Thyroid gland (tissue), 4 donors: ENCODE results near the gene RAB20. TPM values are rescaled to one million over a fixed set of nuclear protein-coding genes. Genes with fewer than 3 reads are reported as not detected.
"Not testable (repeated sequence)": the region's sequence is repeated elsewhere in the genome, so short reads cannot be mapped to it uniquely, and the experiment has no call there.

ENCODE experiments used
- DNase-seq, 2 donors: peaks; one replicate each; pipeline ENCODE4 v3.0.0-alpha.2; 2019
- H3K27ac ChIP-seq, 3 donors: fragments of 200-600 bp; sonication (generic); 1 replicate in 2 of 3; 2 replicates in 1 of 3; pipeline ENCODE4 v1.5.1; 2016 to 2019; ENCODE audit warnings: mild to moderate bottlenecking in 1 of 3, moderate library complexity in 1 of 3
- H3K27me3 ChIP-seq: fragments of 200-600 bp; sonication (generic); one replicate; pipeline ENCODE4 v1.5.1; 2019
- H3K36me3 ChIP-seq, 2 donors: fragments of 200-600 bp; sonication (generic); one replicate each; pipeline ENCODE4 v1.5.1; 2016 to 2019
- H3K4me1 ChIP-seq, 2 donors: fragments of 200-600 bp; sonication (generic); one replicate each; pipeline ENCODE4 v1.5.1; 2017 to 2019
- H3K4me3 ChIP-seq, 3 donors: fragments of 200-600 bp; sonication (generic); replicated peaks in 1 of 3; 1 replicate in 2 of 3; 2 replicates in 1 of 3; pipeline ENCODE4 v1.5.1; 2016; ENCODE audit warnings: mild to moderate bottlenecking in 1 of 3
- H3K9me3 ChIP-seq: fragments of 200-600 bp; sonication (generic); one replicate; pipeline ENCODE4 v1.5.1; 2017
- POLR2A ChIP-seq, 2 donors: fragments of 450-650 bp; IDR thresholded peaks; one replicate each; pipeline ENCODE4 v1.6.1; 2017; ENCODE audit warnings: antibody characterized with exemption in 2 of 2, mild to moderate bottlenecking in 2 of 2, moderate library complexity in 1 of 2
- WGBS, 2 donors: methylation state at CpG; one replicate each; pipeline ENCODE4 v1.1.5; 2017; 5-methylcytosine and 5-hydroxymethylcytosine counted together
- intact Hi-C: fragments of 100-400 bp; cut with DNase I; formaldehyde crosslinking; loops from one replicate; pipeline ENCODE4 v1.15.1; 2023
- total RNA-seq, 4 donors: library from RNA; depleted of rRNA; stranded (reverse); fragments of >200 nt; gene quantifications; one replicate each; pipeline ENCODE4 v1.2.3, GENCODE V29; 2016
- TF ChIP-seq, protein P1 (sequence below), 6 experiments: fragments of 200-600 bp in 3 of 6; fragments of 450-650 bp in 3 of 6; sonication (generic) in 3 of 6; IDR thresholded peaks; one replicate each; pipeline ENCODE4 v1.5.1; 2016 to 2019; ENCODE audit warnings: antibody characterized with exemption in 6 of 6, mild to moderate bottlenecking in 2 of 6, inconsistent platforms in 1 of 6, moderate library complexity in 1 of 6

RAB20 gene, protein sequence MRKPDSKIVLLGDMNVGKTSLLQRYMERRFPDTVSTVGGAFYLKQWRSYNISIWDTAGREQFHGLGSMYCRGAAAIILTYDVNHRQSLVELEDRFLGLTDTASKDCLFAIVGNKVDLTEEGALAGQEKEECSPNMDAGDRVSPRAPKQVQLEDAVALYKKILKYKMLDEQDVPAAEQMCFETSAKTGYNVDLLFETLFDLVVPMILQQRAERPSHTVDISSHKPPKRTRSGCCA
- total RNA-seq: 10 to 100 TPM; 21.0 to 60.5 (median 43.5) TPM

DNA sequence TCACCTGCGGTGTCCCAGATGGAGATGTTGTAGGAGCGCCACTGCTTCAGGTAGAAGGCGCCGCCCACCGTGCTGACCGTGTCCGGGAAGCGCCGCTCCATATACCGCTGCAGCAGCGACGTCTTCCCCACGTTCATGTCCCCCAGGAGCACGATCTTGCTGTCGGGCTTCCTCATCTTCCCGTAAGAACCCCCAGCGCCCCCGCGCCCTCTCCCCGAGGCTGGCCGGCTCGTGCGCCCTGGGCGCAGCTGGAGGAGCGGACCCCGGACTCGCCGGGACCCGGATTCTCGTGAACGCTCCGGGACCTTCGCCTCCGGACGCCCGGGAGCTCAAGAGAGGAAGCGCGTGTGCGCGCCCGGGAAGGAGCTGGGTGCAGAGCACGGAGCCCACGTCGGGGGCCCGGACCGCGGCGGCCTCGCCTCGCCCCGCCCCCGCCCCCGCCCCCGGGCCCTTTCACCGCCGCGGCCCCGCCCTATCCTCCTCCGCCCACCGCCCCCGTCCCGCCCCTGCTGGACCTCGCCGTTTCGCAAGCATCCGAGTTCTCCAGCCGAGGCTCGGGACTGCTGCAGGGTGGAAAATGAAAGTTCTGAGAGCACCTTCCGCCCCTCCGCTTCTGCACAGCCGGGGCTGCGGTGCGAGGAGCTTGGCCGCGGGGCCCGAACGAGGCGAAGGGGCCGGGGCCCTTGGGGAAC is at the start of gene RAB20:
Gene RAB20, minus strand, starts transcription at position 379 of the 692 bp plus-strand sequence. Its CDS starts 203 bp downstream, at position 176.
- TF ChIP-seq POLR2A (IDR thresholded peaks at IDR 0.05): peak; percentile 78 to 85
- TF ChIP-seq, protein P1, sequence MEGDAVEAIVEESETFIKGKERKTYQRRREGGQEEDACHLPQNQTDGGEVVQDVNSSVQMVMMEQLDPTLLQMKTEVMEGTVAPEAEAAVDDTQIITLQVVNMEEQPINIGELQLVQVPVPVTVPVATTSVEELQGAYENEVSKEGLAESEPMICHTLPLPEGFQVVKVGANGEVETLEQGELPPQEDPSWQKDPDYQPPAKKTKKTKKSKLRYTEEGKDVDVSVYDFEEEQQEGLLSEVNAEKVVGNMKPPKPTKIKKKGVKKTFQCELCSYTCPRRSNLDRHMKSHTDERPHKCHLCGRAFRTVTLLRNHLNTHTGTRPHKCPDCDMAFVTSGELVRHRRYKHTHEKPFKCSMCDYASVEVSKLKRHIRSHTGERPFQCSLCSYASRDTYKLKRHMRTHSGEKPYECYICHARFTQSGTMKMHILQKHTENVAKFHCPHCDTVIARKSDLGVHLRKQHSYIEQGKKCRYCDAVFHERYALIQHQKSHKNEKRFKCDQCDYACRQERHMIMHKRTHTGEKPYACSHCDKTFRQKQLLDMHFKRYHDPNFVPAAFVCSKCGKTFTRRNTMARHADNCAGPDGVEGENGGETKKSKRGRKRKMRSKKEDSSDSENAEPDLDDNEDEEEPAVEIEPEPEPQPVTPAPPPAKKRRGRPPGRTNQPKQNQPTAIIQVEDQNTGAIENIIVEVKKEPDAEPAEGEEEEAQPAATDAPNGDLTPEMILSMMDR (IDR thresholded peaks at IDR 0.05): no peak
- Histone ChIP-seq H3K4me1 (peaks cover 52 to 65% of the 10 kb centered on the region in 2 donors), H3K27me3 (no peaks in the 10 kb centered on the region), H3K36me3 (no peaks in the 10 kb centered on the region), H3K27ac (peak within 1 kb of the TSS; percentile 96 to 100 (median 98)), H3K4me3 (peak within 1 kb of the TSS; percentile 46 to 93 (median 74)), H3K9me3 (no peaks in the 10 kb centered on the region)
- 0 to 3% methylated on average over 8 to 18 of the region's 79 CpGs for WGBS, 2 donors
- intact Hi-C loops: loop anchor here (2.0 to 10.0 kb wide), 2 partner anchors 33 to 57 kb away; no protein-coding TSS in a partner anchor
- peak; percentile 89 to 91 for DNase-seq

DNA sequence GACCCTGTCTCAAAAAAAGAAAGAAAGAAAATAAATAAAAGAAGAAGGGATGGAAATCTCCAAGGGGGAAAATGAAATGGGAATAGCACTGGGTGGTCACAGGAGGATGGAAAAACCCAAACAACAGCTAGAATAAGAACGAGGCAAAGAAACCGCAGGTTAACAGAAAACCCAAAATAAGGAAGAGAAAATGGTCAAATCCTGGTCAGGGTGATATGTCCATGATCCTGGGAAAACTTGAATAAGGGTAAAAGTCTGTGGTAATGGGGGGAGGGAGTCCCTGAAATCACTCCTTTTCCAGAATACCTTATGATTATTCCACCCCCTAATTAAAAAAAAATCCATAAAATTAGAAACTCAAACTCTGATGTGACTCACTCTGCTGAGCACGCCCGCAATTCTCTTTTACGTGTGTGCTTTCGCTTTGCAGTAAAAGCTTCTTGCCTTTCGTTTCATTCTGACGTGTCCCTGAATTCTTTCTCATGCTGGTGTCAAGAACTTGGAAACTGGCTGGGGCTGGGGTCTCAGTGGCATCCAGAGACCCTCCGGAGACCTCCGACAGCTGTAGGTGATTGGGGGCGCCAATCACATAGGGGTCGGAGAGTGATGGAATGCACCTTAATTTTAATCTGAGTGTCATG is 49.6 kb upstream of the RAB20 start:
- Histone ChIP-seq H3K36me3 (no peaks in the 10 kb centered on the region), H3K27me3 (no peaks in the 10 kb centered on the region), H3K4me3 (no peak overlapping the region), H3K4me1 (peaks cover 10 to 16% of the 10 kb centered on the region in 2 donors), H3K9me3 (no peaks in the 10 kb centered on the region), H3K27ac (peak overlapping the region in 1 of 3 donors; percentile 54)
- intact Hi-C loops: no loop called here
- DNase-seq: no peak
- 88 to 91% methylated on average over 12 of the region's 12 CpGs for WGBS, 2 donors
- no peak for TF ChIP-seq POLR2A (IDR thresholded peaks at IDR 0.05)
- TF ChIP-seq, protein P1 (IDR thresholded peaks at IDR 0.05): no peak

DNA sequence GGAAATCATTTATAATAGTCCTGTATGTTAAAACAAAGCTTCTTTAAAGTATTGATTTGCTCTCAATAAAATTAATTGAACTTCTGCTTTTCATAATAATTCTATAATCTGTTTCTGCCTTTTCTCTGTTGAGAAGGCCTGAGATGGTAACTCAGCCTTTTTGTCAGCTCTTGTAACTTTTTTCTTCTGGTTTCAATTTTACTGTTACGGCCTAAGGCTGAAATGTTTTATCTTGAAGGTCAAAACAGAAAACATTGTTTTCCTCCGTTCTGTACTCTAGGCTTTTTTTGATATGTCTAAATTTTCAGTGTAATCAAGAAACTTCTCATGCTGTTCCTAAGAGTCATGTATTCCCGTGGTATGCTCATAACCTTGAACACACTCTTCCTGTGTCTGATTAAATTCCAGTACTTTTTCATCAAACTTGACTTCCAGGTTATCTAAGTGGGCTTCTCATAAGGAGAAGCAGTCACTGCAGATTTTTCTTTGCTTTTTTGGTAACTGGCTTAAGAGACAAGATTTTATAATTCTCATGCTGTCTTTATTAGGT is 46.2 kb upstream of the RAB20 start:
- no peak for DNase-seq
- 79 to 88% methylated on average over 3 of the region's 3 CpGs for WGBS, 2 donors
- Histone ChIP-seq H3K27ac (no peak overlapping the region), H3K4me1 (peaks cover 4 to 8% of the 10 kb centered on the region in 2 donors), H3K27me3 (no peaks in the 10 kb centered on the region), H3K36me3 (no peaks in the 10 kb centered on the region), H3K4me3 (no peak overlapping the region), H3K9me3 (no peaks in the 10 kb centered on the region)
- intact Hi-C loops: no loop called here
- TF ChIP-seq, protein P1 (IDR thresholded peaks at IDR 0.05): no peak
- TF ChIP-seq POLR2A (IDR thresholded peaks at IDR 0.05): no peak

- intact Hi-C loops: not testable (repeated sequence)
- 93 to 98% methylated on average over 6 to 8 of the region's 33 CpGs for WGBS, 2 donors
Measured at GRCh38 chr13:110606281-110606680, 44.8 kb upstream of the RAB20 start.

GRCh38 chr13:110605132-110605531 is 43.6 kb upstream of the RAB20 start:
- Histone ChIP-seq H3K27me3 (no peaks in the 10 kb centered on the region), H3K4me1 (peaks cover under 1 to 2% of the 10 kb centered on the region in 2 donors), H3K9me3 (no peaks in the 10 kb centered on the region), H3K36me3 (no peaks in the 10 kb centered on the region), H3K27ac (no peak overlapping the region), H3K4me3 (no peak overlapping the region)
- intact Hi-C loops: no loop called here
- no peak for DNase-seq
- no peak for TF ChIP-seq POLR2A (IDR thresholded peaks at IDR 0.05)
- TF ChIP-seq, protein P1 (IDR thresholded peaks at IDR 0.05): no peak
- WGBS, 2 donors: 89 to 96% methylated on average over 6 of the region's 6 CpGs

More at GRCh38 chr13:110606281-110606680, 44.8 kb upstream of the RAB20 start:
- not testable (repeated sequence) for H3K9me3 ChIP-seq, H3K27me3 ChIP-seq, DNase-seq, H3K4me1 ChIP-seq, H3K4me3 ChIP-seq, H3K36me3 ChIP-seq, H3K27ac ChIP-seq
